Hepatocyte (in vitro differentiated cells): ENCODE results near the gene KCP. TPM values are rescaled to one million over a fixed set of nuclear protein-coding genes. Genes with fewer than 3 reads are reported as not detected.

Experiments used
- DNase-seq: peaks from one replicate; pipeline ENCODE4 v3.0.0-alpha.2; 2016; ENCODE audit warnings: low spot score
- H2AFZ ChIP-seq: fragments of 200-600 bp; sonication (generic); 2 replicates; pipeline ENCODE4 v1.6.0; 2016; ENCODE audit warnings: antibody characterized with exemption, mild to moderate bottlenecking
- H3K27ac ChIP-seq: fragments of 200-600 bp; sonication (generic); 2 replicates; pipeline ENCODE4 v1.5.1; 2016; ENCODE audit warnings: mild to moderate bottlenecking
- H3K27me3 ChIP-seq: fragments of 200-600 bp; sonication (generic); 2 replicates; pipeline ENCODE4 v1.6.1; 2016
- H3K36me3 ChIP-seq: fragments of 200-600 bp; sonication (generic); replicated peaks from 2 replicates; pipeline ENCODE4 v1.5.1; 2016; ENCODE audit warnings: low read depth; ENCODE audit not compliant: insufficient read depth
- H3K4me1 ChIP-seq: fragments of 200-600 bp; sonication (generic); 2 replicates; pipeline ENCODE4 v1.5.1; 2016; ENCODE audit warnings: mild to moderate bottlenecking, moderate library complexity; ENCODE audit not compliant: insufficient read depth
- H3K4me2 ChIP-seq: fragments of 200-600 bp; sonication (generic); 2 replicates; pipeline ENCODE4 v1.6.0; 2016
- H3K4me3 ChIP-seq: fragments of 200-600 bp; sonication (generic); 2 replicates; pipeline ENCODE4 v1.5.1; 2016; ENCODE audit warnings: mild to moderate bottlenecking
- H3K79me2 ChIP-seq: fragments of 200-600 bp; sonication (generic); 2 replicates; pipeline ENCODE4 v1.6.0; 2017; ENCODE audit warnings: mild to moderate bottlenecking
- H3K9me2 ChIP-seq: fragments of 200-600 bp; sonication (generic); replicated peaks from 2 replicates; pipeline ENCODE4 v1.6.0; 2017; ENCODE audit warnings: mild to moderate bottlenecking; ENCODE audit not compliant: insufficient read depth
- H3K9me3 ChIP-seq: fragments of 200-600 bp; sonication (generic); 2 replicates; pipeline ENCODE4 v1.5.1; 2016; ENCODE audit warnings: low read depth, mild to moderate bottlenecking
- H4K20me1 ChIP-seq: fragments of 200-600 bp; sonication (generic); 2 replicates; pipeline ENCODE4 v1.6.0; 2016; ENCODE audit warnings: mild to moderate bottlenecking; ENCODE audit not compliant: insufficient read depth, poor library complexity, severe bottlenecking
- EZH2 ChIP-seq: fragments of 200-600 bp; sonication (generic); IDR thresholded peaks from 2 replicates; pipeline ENCODE4 v1.6.1; 2016; ENCODE audit warnings: antibody characterized with exemption, mild to moderate bottlenecking, borderline replicate concordance
- EZH2phosphoT487 ChIP-seq: fragments of 200-600 bp; sonication (generic); IDR thresholded peaks from one replicate; pipeline ENCODE4 v1.6.1; 2018; ENCODE audit warnings: antibody characterized with exemption, mild to moderate bottlenecking, low read depth, moderate library complexity; ENCODE audit not compliant: unreplicated experiment, severe bottlenecking
- WGBS: methylation state at CpG from one replicate; pipeline ENCODE4 v1.1.6; 2016; ENCODE audit warnings: low lambda C conversion rate; ENCODE audit errors: missing lambda C conversion rate; 5-methylcytosine and 5-hydroxymethylcytosine counted together
- polyA plus RNA-seq: library from polyadenylated mRNA; unstranded; fragments of >200 nt; fragmentation: Nextera tagmentation; extraction: Ambion mirVana; gene quantifications from 2 replicates; pipeline ENCODE4 v1.2.1, GENCODE V29; 2016
- total RNA-seq: library from RNA; depleted of rRNA; stranded (reverse); fragments of >200 nt; gene quantifications from 2 replicates; pipeline ENCODE4 v1.2.3, GENCODE V29; 2014
- TF ChIP-seq, protein P1 (sequence below): fragments of 200-600 bp; sonication (generic); IDR thresholded peaks from 2 replicates; pipeline ENCODE4 v1.5.1; 2016; ENCODE audit warnings: antibody characterized with exemption, mild to moderate bottlenecking; ENCODE audit not compliant: poor library complexity

The KCP gene
- total and polyA plus RNA-seq, 2 experiments from 2014 or later = 0.40 to 2.4 TPM

- H3K4me1 ChIP-seq = no peaks in the 10 kb centered on the region
- no peaks in the 10 kb centered on the region for H3K9me3 ChIP-seq
- WGBS = 74% methylated on average over 9 of the region's 41 CpGs
- DNase-seq = peak; percentile 41
- peak overlapping the region; percentile 82 for H3K4me2 ChIP-seq
- H2AFZ ChIP-seq = no peak overlapping the region
- no peak overlapping the region for H3K27ac ChIP-seq
- H3K4me3 ChIP-seq = no peak overlapping the region
- no peaks in the 10 kb centered on the region for H4K20me1 ChIP-seq
- no peaks in the 10 kb centered on the region for H3K79me2 ChIP-seq
- H3K9me2 ChIP-seq = no peaks in the 10 kb centered on the region
- no peaks in the 10 kb centered on the region for H3K36me3 ChIP-seq
- TF ChIP-seq, protein P1, sequence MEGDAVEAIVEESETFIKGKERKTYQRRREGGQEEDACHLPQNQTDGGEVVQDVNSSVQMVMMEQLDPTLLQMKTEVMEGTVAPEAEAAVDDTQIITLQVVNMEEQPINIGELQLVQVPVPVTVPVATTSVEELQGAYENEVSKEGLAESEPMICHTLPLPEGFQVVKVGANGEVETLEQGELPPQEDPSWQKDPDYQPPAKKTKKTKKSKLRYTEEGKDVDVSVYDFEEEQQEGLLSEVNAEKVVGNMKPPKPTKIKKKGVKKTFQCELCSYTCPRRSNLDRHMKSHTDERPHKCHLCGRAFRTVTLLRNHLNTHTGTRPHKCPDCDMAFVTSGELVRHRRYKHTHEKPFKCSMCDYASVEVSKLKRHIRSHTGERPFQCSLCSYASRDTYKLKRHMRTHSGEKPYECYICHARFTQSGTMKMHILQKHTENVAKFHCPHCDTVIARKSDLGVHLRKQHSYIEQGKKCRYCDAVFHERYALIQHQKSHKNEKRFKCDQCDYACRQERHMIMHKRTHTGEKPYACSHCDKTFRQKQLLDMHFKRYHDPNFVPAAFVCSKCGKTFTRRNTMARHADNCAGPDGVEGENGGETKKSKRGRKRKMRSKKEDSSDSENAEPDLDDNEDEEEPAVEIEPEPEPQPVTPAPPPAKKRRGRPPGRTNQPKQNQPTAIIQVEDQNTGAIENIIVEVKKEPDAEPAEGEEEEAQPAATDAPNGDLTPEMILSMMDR = no peak
- no peak for TF ChIP-seq EZH2
- no peak for TF ChIP-seq EZH2phosphoT487
- H3K27me3 ChIP-seq = peaks cover 5% of the 10 kb centered on the region
Observed at GRCh38 chr7:128891110-128891941, 19.2 kb downstream of the KCP start.

DNA sequence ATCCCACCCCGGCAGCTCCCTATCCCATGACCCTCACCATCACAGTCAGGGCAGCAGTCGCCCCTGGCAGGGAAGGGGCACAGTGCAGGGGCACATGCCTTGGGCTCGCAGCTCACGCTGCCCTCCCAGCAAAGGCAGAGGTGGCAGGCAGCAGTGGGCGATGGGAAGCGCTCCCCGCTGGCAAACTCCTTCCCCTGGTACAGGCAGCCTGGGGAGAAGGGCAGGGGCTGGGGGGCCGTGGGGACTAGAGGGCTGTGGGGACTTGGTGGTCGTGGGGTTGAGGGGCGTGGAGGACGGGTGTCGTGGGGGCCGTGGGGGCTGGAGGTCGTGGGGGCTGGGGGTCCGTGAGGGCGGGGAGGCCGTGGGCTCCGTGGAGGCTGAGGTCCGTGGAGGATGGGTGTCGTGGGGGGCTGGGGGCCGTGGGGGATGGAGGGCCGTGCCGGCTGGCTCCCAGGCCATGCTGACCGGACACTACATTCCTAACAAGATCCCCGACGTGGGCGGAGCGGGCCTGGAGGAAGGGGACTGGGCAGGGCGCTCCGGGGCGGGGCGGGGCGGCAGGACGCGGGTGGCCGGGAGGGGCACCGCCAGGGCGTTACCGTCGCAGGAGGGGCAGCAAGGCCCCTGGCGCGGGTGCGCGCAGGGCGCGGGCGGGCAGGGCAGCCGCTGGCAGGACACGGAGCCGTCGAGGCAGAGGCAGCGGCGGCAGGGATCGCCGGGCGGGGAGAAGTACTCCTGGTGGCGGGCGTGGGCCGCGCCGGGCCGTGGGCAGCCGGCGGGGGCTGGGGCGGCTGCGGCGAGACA lies 20.0 kb downstream of the KCP start:
- H3K4me2 ChIP-seq = peak overlapping the region; percentile 82
- peaks cover 5% of the 10 kb centered on the region for H3K27me3 ChIP-seq
- no peaks in the 10 kb centered on the region for H3K79me2 ChIP-seq
- no peaks in the 10 kb centered on the region for H3K4me1 ChIP-seq
- H2AFZ ChIP-seq = no peak overlapping the region
- no peak for TF ChIP-seq EZH2phosphoT487
- no peak for TF ChIP-seq EZH2
- TF ChIP-seq, protein P1 = no peak
- H3K36me3 ChIP-seq = no peaks in the 10 kb centered on the region
- peak; percentile 51 for DNase-seq
- H3K27ac ChIP-seq = no peak overlapping the region
- no peak overlapping the region for H3K4me3 ChIP-seq
- no peaks in the 10 kb centered on the region for H3K9me3 ChIP-seq
- H4K20me1 ChIP-seq = no peaks in the 10 kb centered on the region
- WGBS = 52% methylated on average over 15 of the region's 67 CpGs
- no peaks in the 10 kb centered on the region for H3K9me2 ChIP-seq

DNA sequence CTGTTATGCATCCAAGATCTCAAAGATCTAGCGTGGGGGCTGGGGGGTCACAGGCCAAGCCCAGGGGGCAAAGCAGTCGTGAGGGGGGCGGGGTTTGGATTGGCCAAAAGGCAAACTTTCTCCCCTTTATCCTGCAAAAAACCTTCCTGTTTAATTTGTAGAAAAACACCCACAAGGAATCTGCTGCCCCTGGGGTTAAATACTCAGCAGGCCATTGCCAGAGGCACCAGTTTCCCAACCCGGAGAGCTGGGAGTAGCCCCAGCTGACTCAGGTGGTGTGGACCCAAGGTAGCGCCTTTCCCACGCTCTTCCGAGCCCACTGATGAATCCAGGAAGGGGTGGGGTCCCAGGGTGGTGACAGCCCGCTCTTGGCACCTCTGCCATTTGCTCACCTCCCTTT lies 21.4 kb downstream of the KCP start:
- H3K4me3 ChIP-seq = no peak overlapping the region
- no peak overlapping the region for H3K27ac ChIP-seq
- no peak overlapping the region for H2AFZ ChIP-seq
- H3K4me2 ChIP-seq = no peak overlapping the region
- H3K4me1 ChIP-seq = no peaks in the 10 kb centered on the region
- no peaks in the 10 kb centered on the region for H3K36me3 ChIP-seq
- TF ChIP-seq EZH2phosphoT487 = no peak
- TF ChIP-seq, protein P1 = no peak
- TF ChIP-seq EZH2 = no peak
- no peaks in the 10 kb centered on the region for H3K79me2 ChIP-seq
- no peaks in the 10 kb centered on the region for H3K9me3 ChIP-seq
- H3K9me2 ChIP-seq = no peaks in the 10 kb centered on the region
- H3K27me3 ChIP-seq = peaks cover 5% of the 10 kb centered on the region
- WGBS = 61% methylated on average over 7 of the region's 8 CpGs
- no peak for DNase-seq
- no peaks in the 10 kb centered on the region for H4K20me1 ChIP-seq
